GM19455 (cell line): Measurements from ENCODE around the gene DIS3.
"Not testable (repeated sequence)": the region's sequence is repeated elsewhere in the genome, so short reads cannot be mapped to it uniquely, and the experiment has no call there.

Source experiments
- ATAC-seq: cut with Tn5 transposase; IDR thresholded peaks from one replicate; pipeline ENCODE4 v1.9.1; 2021; ENCODE audit not compliant: unreplicated experiment

The DIS3 gene

GRCh38 chr13:72781451-72782439, at the start of gene DIS3, which contains the start of gene PIBF1:
DIS3 (minus strand) TSS chr13:72781900; CDS start chr13:72781832, 68 bp downstream.
PIBF1 (plus strand) TSS chr13:72782133; CDS start chr13:72783470, 1,337 bp downstream.
- ATAC-seq: peak; percentile 96

- no peak for ATAC-seq
These were observed 42.0 kb upstream of the DIS3 start for GRCh38 chr13:72823724-72824123.

- no peak for ATAC-seq
These were observed 41.4 kb upstream of the DIS3 start for GRCh38 chr13:72823081-72823480.

GRCh38 chr13:72820898-72821279, 39.2 kb upstream of the DIS3 start:
- no peak for ATAC-seq

- no peak for ATAC-seq
These were observed 38.6 kb upstream of the DIS3 start for GRCh38 chr13:72820156-72820897.

- no peak for ATAC-seq
These were observed 27.3 kb upstream of the DIS3 start for GRCh38 chr13:72808917-72809500.

- ATAC-seq: not testable (repeated sequence)
These were observed 24.8 kb upstream of the DIS3 start for GRCh38 chr13:72806514-72806913.

- ATAC-seq: no peak
These were observed 24.1 kb upstream of the DIS3 start for GRCh38 chr13:72805676-72806346.

GRCh38 chr13:72804301-72804700, 22.6 kb upstream of the DIS3 start:
- ATAC-seq: no peak

- ATAC-seq: no peak
These were observed 17.1 kb upstream of the DIS3 start for GRCh38 chr13:72798817-72799216.

- no peak for ATAC-seq
These were observed 10.9 kb upstream of the DIS3 start for GRCh38 chr13:72792640-72793039.

GRCh38 chr13:72788831-72789230, 7.1 kb upstream of the DIS3 start:
- ATAC-seq: no peak

- ATAC-seq: not testable (repeated sequence)
These were observed 3.0 kb upstream of the DIS3 start for GRCh38 chr13:72784679-72785078.

- ATAC-seq: no peak
These were observed 1.0 kb upstream of the DIS3 start for GRCh38 chr13:72782717-72783116.

GRCh38 chr13:72774019-72774418, 7.7 kb downstream of the DIS3 start:
- no peak for ATAC-seq

GRCh38 chr13:72763411-72763810, 18.3 kb downstream of the DIS3 start:
- ATAC-seq: no peak

GRCh38 chr13:72760189-72760588, 21.5 kb downstream of the DIS3 start:
- no peak for ATAC-seq

- no peak for ATAC-seq
These were observed 23.7 kb downstream of the DIS3 start for GRCh38 chr13:72757792-72758535.

- no peak for ATAC-seq
These were observed 27.6 kb downstream of the DIS3 start for GRCh38 chr13:72754111-72754510.

- no peak for ATAC-seq
These were observed 30.5 kb downstream of the DIS3 start for GRCh38 chr13:72751220-72751619.
